Subcutaneous abdominal adipose tissue (tissue), 5 donors: ENCODE measurements around the gene GPR34.

Experiments used
- H3K27ac ChIP-seq: one replicate; pipeline ENCODE4 v1.7.0; 2013; ENCODE audit warnings: low read depth, mild to moderate bottlenecking, inconsistent platforms, low read length, moderate library complexity
- H3K27me3 ChIP-seq, 5 donors: one replicate each; pipeline ENCODE4 v1.7.0; 2013; ENCODE audit warnings: low read length in 5 of 5, inconsistent platforms in 1 of 5; ENCODE audit not compliant: control insufficient read depth in 5 of 5, insufficient read depth in 4 of 5
- H3K36me3 ChIP-seq, 5 donors: one replicate each; pipeline ENCODE4 v1.7.0; 2013; ENCODE audit warnings: low read length in 5 of 5; ENCODE audit not compliant: control insufficient read depth in 5 of 5, insufficient read depth in 5 of 5
- H3K4me1 ChIP-seq, 5 donors: one replicate each; pipeline ENCODE4 v1.7.0; 2013; ENCODE audit warnings: low read length in 5 of 5, mild to moderate bottlenecking in 3 of 5, moderate library complexity in 1 of 5; ENCODE audit not compliant: control insufficient read depth in 5 of 5, insufficient read depth in 5 of 5
- H3K4me3 ChIP-seq, 5 donors: one replicate each; pipeline ENCODE4 v1.7.0; 2013; ENCODE audit warnings: low read length in 5 of 5, low read depth in 1 of 5
- H3K9ac ChIP-seq, 5 donors: one replicate each; pipeline ENCODE4 v1.7.0; 2013; ENCODE audit warnings: low read length in 5 of 5, mild to moderate bottlenecking in 4 of 5, moderate library complexity in 3 of 5
- H3K9me3 ChIP-seq, 5 donors: one replicate each; pipeline ENCODE4 v1.7.0; 2013; ENCODE audit warnings: low read length in 5 of 5; ENCODE audit not compliant: control insufficient read depth in 5 of 5
- donor health status: healthy.
- donor health status: healthy.
- donor health status: healthy.
- donor health status: healthy.
- donor health status: healthy.

Gene GPR34

GRCh38 chrX:41728125-41728524 lies 39.4 kb downstream of the GPR34 start:
- Histone ChIP-seq H3K9ac (no peak overlapping the region), H3K4me3 (no peak overlapping the region), H3K27ac (no peak overlapping the region), H3K9me3 (no peaks in the 10 kb centered on the region), H3K27me3 (peaks cover 0 to 3% (median 0%) of the 10 kb centered on the region in 5 donors), H3K4me1 (peaks cover 0 to 9% (median 5%) of the 10 kb centered on the region in 5 donors), H3K36me3 (no peaks in the 10 kb centered on the region)

DNA sequence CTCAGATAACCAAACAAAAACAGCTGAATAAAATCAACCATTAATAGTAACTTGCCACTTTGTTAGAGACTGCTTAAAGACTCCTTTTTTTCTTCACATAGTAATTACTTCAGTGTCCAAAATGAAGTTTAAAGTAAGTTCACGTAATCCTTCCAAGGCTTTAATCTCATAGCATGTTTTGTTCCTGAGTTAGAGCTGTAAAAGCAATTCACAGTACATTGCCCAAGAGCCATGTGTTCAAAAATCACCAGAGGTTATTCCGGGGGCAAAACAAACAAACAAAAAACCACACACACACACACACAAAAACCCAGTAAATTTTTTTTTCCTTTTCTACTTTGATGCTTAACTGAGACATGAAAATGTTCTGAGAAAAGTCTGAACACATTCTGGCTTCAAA lies 41.3 kb downstream of the GPR34 start:
- no peak overlapping the region for H3K9ac ChIP-seq
- no peaks in the 10 kb centered on the region for H3K9me3 ChIP-seq
- no peak overlapping the region for H3K4me3 ChIP-seq
- no peaks in the 10 kb centered on the region for H3K36me3 ChIP-seq
- peaks cover 0 to 10% (median 4%) of the 10 kb centered on the region in 5 donors for H3K4me1 ChIP-seq
- H3K27ac ChIP-seq, result no peak overlapping the region
- peaks cover 0 to 3% (median 0%) of the 10 kb centered on the region in 5 donors for H3K27me3 ChIP-seq

DNA sequence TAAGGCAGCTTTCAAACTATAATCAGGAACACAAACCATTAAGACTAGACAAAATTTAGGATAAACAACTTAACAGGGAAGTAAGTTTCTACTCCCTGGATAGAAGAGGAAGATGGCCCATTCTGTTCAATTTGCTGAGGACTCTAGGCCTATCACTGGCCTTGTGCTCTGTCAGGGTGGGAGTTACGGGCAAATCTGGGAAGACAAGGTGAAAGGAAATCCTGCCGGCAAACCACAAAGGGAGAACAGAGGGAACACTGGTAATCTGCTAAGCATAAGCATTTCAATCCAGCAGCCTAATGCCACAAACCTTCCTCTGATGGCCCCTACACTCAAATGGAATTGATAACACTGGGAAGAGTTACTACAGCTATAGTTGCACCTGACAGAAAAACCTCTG lies 43.5 kb downstream of the GPR34 start:
- peaks cover 0 to 10% (median 4%) of the 10 kb centered on the region in 5 donors for H3K4me1 ChIP-seq

GRCh38 chrX:41733939-41734338 lies 45.2 kb downstream of the GPR34 start:
- no peak overlapping the region for H3K27ac ChIP-seq
- H3K4me1 ChIP-seq, result peaks cover 0 to 10% (median 4%) of the 10 kb centered on the region in 5 donors
- H3K9ac ChIP-seq, result peak overlapping the region in 1 of 5 donors; percentile 48
- no peak overlapping the region for H3K4me3 ChIP-seq
- H3K36me3 ChIP-seq, result no peaks in the 10 kb centered on the region
- peaks cover 0 to 8% (median 0%) of the 10 kb centered on the region in 5 donors for H3K27me3 ChIP-seq
- H3K9me3 ChIP-seq, result no peaks in the 10 kb centered on the region

More for the DNA sequence above, 43.5 kb downstream of the GPR34 start:
- Histone ChIP-seq H3K36me3 (no peaks in the 10 kb centered on the region), H3K4me3 (no peak overlapping the region), H3K27me3 (peaks cover 0 to 8% (median 0%) of the 10 kb centered on the region in 5 donors), H3K9me3 (no peaks in the 10 kb centered on the region), H3K27ac (no peak overlapping the region), H3K9ac (no peak overlapping the region)

GRCh38 chrX:41734530-41734929 lies 45.8 kb downstream of the GPR34 start:
- H3K36me3 ChIP-seq, result no peaks in the 10 kb centered on the region
- peaks cover 0 to 8% (median 0%) of the 10 kb centered on the region in 5 donors for H3K27me3 ChIP-seq
- no peak overlapping the region for H3K9ac ChIP-seq
- H3K27ac ChIP-seq, result no peak overlapping the region
- no peak overlapping the region for H3K4me3 ChIP-seq
- no peaks in the 10 kb centered on the region for H3K9me3 ChIP-seq
- peaks cover 0 to 10% (median 4%) of the 10 kb centered on the region in 5 donors for H3K4me1 ChIP-seq

DNA sequence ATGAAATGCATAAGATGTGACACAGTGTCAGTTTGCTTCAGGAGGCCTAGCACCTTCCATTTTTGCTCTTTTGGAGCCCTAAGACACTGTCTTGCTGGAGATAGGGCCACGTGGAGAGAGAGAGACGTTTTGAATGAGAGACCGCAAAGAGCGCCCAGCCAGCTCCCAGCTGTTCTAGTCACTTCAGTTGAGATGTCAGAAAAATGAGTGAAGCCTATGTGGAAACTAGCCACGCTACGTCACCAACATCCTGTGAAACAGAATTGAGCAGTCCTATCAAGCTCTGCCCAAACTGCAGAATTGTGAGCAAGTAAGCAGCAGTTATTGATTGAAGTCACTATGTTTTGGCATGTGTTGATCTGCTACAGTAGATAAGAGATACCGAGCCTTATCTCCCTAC lies 48.3 kb downstream of the GPR34 start:
- Histone ChIP-seq H3K4me1 (peaks cover 0 to 10% (median 4%) of the 10 kb centered on the region in 5 donors), H3K36me3 (no peaks in the 10 kb centered on the region), H3K27ac (no peak overlapping the region), H3K9ac (no peak overlapping the region), H3K27me3 (peaks cover 0 to 8% (median 0%) of the 10 kb centered on the region in 5 donors), H3K4me3 (no peak overlapping the region), H3K9me3 (no peaks in the 10 kb centered on the region)

DNA sequence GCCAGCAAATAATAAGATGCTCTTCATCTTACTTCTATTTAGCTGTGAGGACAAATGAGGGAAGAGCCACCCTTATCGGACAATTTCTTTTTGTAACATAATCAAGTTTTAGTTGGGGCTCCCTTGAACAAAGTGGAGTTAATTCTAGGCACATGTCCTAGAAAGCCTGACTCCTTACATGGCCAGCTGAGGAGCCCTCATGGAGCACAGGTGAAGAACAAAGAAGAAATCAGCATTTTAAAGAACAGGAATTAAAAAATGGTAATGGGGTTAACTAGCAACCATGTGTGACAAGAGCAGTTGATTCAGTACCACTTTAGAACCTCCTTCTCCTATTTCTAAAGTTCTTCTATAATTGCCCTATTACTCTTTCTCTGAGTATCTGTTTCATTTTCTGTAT lies 51.1 kb downstream of the GPR34 start:
- Histone ChIP-seq H3K4me1 (no peaks in the 10 kb centered on the region), H3K4me3 (no peak overlapping the region), H3K27me3 (peaks cover 0 to 8% (median 2%) of the 10 kb centered on the region in 5 donors), H3K9me3 (no peaks in the 10 kb centered on the region), H3K36me3 (peaks cover 0 to 4% (median 0%) of the 10 kb centered on the region in 5 donors), H3K9ac (no peak overlapping the region), H3K27ac (no peak overlapping the region)
